MCF 10A (cell line): ENCODE results near the gene ZNF101. TPM values are rescaled to one million over a fixed set of nuclear protein-coding genes. Genes with fewer than 3 reads are reported as not detected.
A peak's percentile ranks its signal among the peaks of the same experiment; 100 is the strongest.

Experiments used
- Bru-seq: library from RNA; stranded (reverse); fragments of 400-500 nt; gene quantifications from one replicate; lab custom pipeline; 2021; lab: Mats Ljungman, UMichigan
- BruChase-seq, 2 experiments: library from RNA; stranded (reverse); fragments of 400-500 nt; gene quantifications; one replicate each; lab custom pipeline; 2021; lab: Mats Ljungman, UMichigan
- BruUV-seq: library from RNA; stranded (reverse); fragments of 400-500 nt; replicated peaks from 2 replicates; lab custom pipeline; 2021; lab: Mats Ljungman, UMichigan
- CTCF ChIA-PET: fragments of 300-600 bp; sonication (Branson Sonifier 250); formaldehyde crosslinking; extraction: SDS; loops from one replicate; lab custom pipeline; 2021; ENCODE audit warnings: antibody characterized with exemption, inconsistent platforms; lab: Yijun Ruan, JAX
- POLR2A ChIA-PET: fragments of 300-600, 350-650 bp; sonication (Branson Sonifier 250); formaldehyde crosslinking; extraction: SDS; loops from one replicate; lab custom pipeline; 2020; ENCODE audit warnings: antibody characterized with exemption, inconsistent platforms; lab: Yijun Ruan, JAX
- DNase-seq: peaks from one replicate; pipeline ENCODE4 v3.0.0-alpha.2; 2018; ENCODE audit not compliant: unreplicated experiment
- H3K27ac Mint-ChIP-seq: one replicate; pipeline ENCODE4 v1.8.0; 2022; ENCODE audit warnings: mild to moderate bottlenecking, low read depth, mixed read lengths; ENCODE audit not compliant: unreplicated experiment
- H3K27me3 Mint-ChIP-seq: one replicate; pipeline ENCODE4 v1.8.0; 2022; ENCODE audit warnings: mixed read lengths; ENCODE audit not compliant: insufficient read depth, unreplicated experiment
- H3K36me3 Mint-ChIP-seq: one replicate; pipeline ENCODE4 v1.8.0; 2022; ENCODE audit warnings: mild to moderate bottlenecking, moderate library complexity, mixed read lengths; ENCODE audit not compliant: insufficient read depth, unreplicated experiment
- H3K4me1 Mint-ChIP-seq: one replicate; pipeline ENCODE4 v1.8.0; 2022; ENCODE audit warnings: mixed read lengths; ENCODE audit not compliant: insufficient read depth, unreplicated experiment
- H3K4me3 Mint-ChIP-seq: one replicate; pipeline ENCODE4 v1.8.0; 2022; ENCODE audit warnings: mild to moderate bottlenecking, moderate library complexity, mixed read lengths; ENCODE audit not compliant: unreplicated experiment
- H3K9me3 Mint-ChIP-seq: one replicate; pipeline ENCODE4 v1.8.0; 2022; ENCODE audit warnings: mixed read lengths; ENCODE audit not compliant: unreplicated experiment
- CTCF ChIP-seq: fragments of 200-600 bp; IDR thresholded peaks from one replicate; pipeline ENCODE4 v1.8.0; 2022; ENCODE audit warnings: antibody characterized with exemption, mild to moderate bottlenecking; ENCODE audit not compliant: unreplicated experiment
- intact Hi-C: fragments of 100-400 bp; cut with micrococcal nuclease; formaldehyde crosslinking; loops from 2 replicates; pipeline ENCODE4 v1.14.1; 2022
- long read RNA-seq: library from polyadenylated mRNA; stranded (forward); transcript quantifications from one replicate; pipeline ENCODE4 v2.0.0, GENCODE V29; 2022
- total RNA-seq: library from RNA; stranded (reverse); gene quantifications from 2 replicates; pipeline ENCODE4 v1.2.3, GENCODE V29; 2022

Gene ZNF101
- 8.6 and 9.2 TPM in 2 replicates for total RNA-seq
- percentile 60 among the genes with signal in this experiment for Bru-seq, nascent RNA
- BruChase-seq, experiment 1, labeled RNA remaining after a 6-hour chase: percentile 66 among the genes with signal in this experiment
- BruChase-seq, experiment 2, labeled RNA remaining after a 2-hour chase: percentile 67 among the genes with signal in this experiment
- long read RNA-seq, full-length matches to known transcripts: 2 of 4 reads
- long read RNA-seq, partial matches to known transcripts: 0 of 4 reads
- long read RNA-seq, other reads (novel, unspliced or antisense): 2 of 4 reads

GRCh38 chr19:19668230-19669012 is at the start of gene ZNF101:
Gene ZNF101 (plus strand): TSS chr19:19668839. CDS start chr19:19668964, 125 bp downstream.
- peak; percentile 95 for DNase-seq
- POLR2A ChIA-PET: interaction anchor here (0.6 to 2.2 kb wide), 8 partner anchors 39 to 263 kb away, joined by 3 to 22 read pairs (median 4); partner anchors contain the start of genes GATAD2A and ZNF14
- intact Hi-C loops: loop anchor here (10.0 kb wide), 1 partner anchor 196 kb away; the partner anchor contains the start of gene ZNF253
- BruUV-seq: no TSS peak
- no peak for TF ChIP-seq CTCF
- Mint-ChIP-seq H3K27ac (peak within 1 kb of the TSS; percentile 93), H3K4me3 (peak within 1 kb of the TSS; percentile 85), H3K9me3 (no peaks in the 10 kb centered on the region), H3K36me3 (peaks cover 30% of the 10 kb centered on the region), H3K27me3 (no peaks in the 10 kb centered on the region), H3K4me1 (no peaks in the 10 kb centered on the region)
- CTCF ChIA-PET: interaction anchor here (0.9 kb wide), 1 partner anchor 24 kb away, joined by 3 read pairs; no protein-coding TSS in a partner anchor

GRCh38 chr19:19619181-19619848 is 49.3 kb upstream of the ZNF101 start:
- H3K27me3 Mint-ChIP-seq: no peaks in the 10 kb centered on the region
- no peaks in the 10 kb centered on the region for H3K4me1 Mint-ChIP-seq
- H3K36me3 Mint-ChIP-seq: peaks cover 1% of the 10 kb centered on the region
- ChIA-PET POLR2A (interaction anchor here (1.2 kb wide), 1 partner anchor 17 kb away, joined by 3 read pairs; no protein-coding TSS in a partner anchor), CTCF (interaction anchor here (1.1 to 1.7 kb wide), 2 partner anchors 11 to 87 kb away, joined by 3 to 8 read pairs; no protein-coding TSS in a partner anchor)
- no peak for DNase-seq
- H3K27ac Mint-ChIP-seq: no peak overlapping the region
- no peak for TF ChIP-seq CTCF
- intact Hi-C loops: no loop called here
- BruUV-seq: no TSS peak
- no peaks in the 10 kb centered on the region for H3K9me3 Mint-ChIP-seq
- peak overlapping the region; percentile 66 for H3K4me3 Mint-ChIP-seq

GRCh38 chr19:19619849-19620210 is 48.8 kb upstream of the ZNF101 start:
- no peak for TF ChIP-seq CTCF
- ChIA-PET POLR2A (interaction anchor here (1.2 kb wide), 1 partner anchor 17 kb away, joined by 3 read pairs; no protein-coding TSS in a partner anchor), CTCF (interaction anchor here (1.7 kb wide), 1 partner anchor 88 kb away, joined by 8 read pairs; no protein-coding TSS in a partner anchor)
- intact Hi-C loops: no loop called here
- DNase-seq: no peak
- Mint-ChIP-seq H3K27ac (no peak overlapping the region), H3K4me3 (no peak overlapping the region), H3K9me3 (no peaks in the 10 kb centered on the region), H3K27me3 (no peaks in the 10 kb centered on the region), H3K36me3 (peaks cover 5% of the 10 kb centered on the region), H3K4me1 (no peaks in the 10 kb centered on the region)
- BruUV-seq: no TSS peak
